ENCODE measurements around the gene P4HB.

P4HB gene

DNA sequence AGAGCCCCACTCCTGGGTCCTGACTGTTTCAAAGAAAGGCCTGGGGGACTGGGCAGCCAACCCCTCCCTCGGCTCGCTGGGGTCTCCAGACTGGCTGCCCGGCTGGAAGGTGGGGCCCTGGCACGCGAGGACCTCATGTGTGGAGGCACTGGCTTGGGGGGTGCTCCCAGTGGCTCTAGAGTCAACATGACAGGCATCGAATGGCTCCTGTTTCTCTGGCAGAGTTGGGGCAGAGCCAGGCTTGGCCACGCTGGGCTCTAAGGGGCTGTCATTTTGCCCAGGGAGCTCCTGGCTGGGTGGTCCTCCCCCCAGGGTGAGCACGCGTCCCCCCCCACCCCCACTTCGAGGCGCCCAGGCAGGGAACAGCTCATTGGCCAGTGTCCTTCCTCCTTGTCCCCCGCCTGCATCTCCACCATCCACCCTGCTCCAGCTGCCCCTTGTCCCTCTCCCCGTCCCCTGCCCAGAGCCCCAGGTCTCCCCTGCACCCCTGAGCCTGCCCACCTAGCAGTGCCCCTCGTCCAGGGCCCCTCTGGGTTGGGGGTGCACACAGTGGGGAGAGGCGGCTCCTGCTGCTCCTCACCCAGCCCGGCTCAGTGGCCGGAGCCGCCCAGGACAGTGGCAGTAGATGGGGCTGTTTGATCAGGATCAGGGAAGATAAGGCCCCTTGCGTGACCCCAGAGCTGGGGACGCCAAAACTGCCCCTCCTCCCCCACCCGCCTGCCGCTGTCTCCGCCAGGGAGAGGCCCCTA, 53.7 kb downstream of the P4HB start:
- no peak for DNase-seq (ENCODE audit: low spot score)
- no peak overlapping the region for H3K27ac ChIP-seq
- TF ChIP-seq, protein P1, sequence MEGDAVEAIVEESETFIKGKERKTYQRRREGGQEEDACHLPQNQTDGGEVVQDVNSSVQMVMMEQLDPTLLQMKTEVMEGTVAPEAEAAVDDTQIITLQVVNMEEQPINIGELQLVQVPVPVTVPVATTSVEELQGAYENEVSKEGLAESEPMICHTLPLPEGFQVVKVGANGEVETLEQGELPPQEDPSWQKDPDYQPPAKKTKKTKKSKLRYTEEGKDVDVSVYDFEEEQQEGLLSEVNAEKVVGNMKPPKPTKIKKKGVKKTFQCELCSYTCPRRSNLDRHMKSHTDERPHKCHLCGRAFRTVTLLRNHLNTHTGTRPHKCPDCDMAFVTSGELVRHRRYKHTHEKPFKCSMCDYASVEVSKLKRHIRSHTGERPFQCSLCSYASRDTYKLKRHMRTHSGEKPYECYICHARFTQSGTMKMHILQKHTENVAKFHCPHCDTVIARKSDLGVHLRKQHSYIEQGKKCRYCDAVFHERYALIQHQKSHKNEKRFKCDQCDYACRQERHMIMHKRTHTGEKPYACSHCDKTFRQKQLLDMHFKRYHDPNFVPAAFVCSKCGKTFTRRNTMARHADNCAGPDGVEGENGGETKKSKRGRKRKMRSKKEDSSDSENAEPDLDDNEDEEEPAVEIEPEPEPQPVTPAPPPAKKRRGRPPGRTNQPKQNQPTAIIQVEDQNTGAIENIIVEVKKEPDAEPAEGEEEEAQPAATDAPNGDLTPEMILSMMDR (IDR thresholded peaks at IDR 0.05) = no peak

DNA sequence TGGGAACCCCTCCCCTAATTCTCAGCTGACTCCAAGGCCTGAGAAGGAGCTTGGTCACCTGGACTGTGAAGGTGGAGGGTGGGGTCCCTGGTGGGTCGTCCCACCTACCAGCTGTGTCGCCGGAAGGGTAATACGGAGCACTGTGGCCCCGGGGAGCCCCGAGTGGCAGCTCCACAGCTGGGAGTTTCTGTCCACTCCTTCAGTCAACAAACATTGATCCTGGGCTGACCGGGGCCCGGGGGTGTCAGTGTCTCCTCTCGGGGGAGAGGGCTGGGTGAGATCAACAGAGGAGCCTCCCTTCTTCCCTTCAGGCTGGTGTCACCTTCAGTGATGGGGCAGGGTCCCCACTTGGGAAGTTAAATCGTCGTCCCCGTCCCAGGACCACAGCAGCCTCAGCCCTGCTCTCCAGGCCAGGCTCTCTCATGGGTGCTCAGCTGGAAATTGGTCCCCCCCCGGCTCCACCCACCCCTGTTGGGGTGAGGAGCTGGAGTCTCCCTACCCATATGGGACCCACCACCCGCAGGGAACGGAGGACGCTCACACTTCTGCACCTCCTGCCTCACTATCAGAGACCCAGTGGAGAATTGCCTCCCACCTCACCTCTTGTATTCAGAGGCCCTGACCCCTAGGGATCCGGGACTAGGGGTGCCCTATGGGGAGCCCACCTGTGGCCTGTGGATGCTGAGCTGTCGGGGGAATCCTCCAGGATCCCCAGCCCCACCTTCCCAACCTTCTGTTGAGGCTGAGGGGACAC, 54.5 kb downstream of the P4HB start:
- DNase-seq (ENCODE audit: low spot score) = no peak
- TF ChIP-seq, protein P1 (IDR thresholded peaks at IDR 0.05) = no peak
- no peak overlapping the region for H3K4me3 ChIP-seq
- H3K27ac ChIP-seq = no peak overlapping the region

More for the DNA sequence above, 53.7 kb downstream of the P4HB start:
- no peak overlapping the region for H3K4me3 ChIP-seq

DNA sequence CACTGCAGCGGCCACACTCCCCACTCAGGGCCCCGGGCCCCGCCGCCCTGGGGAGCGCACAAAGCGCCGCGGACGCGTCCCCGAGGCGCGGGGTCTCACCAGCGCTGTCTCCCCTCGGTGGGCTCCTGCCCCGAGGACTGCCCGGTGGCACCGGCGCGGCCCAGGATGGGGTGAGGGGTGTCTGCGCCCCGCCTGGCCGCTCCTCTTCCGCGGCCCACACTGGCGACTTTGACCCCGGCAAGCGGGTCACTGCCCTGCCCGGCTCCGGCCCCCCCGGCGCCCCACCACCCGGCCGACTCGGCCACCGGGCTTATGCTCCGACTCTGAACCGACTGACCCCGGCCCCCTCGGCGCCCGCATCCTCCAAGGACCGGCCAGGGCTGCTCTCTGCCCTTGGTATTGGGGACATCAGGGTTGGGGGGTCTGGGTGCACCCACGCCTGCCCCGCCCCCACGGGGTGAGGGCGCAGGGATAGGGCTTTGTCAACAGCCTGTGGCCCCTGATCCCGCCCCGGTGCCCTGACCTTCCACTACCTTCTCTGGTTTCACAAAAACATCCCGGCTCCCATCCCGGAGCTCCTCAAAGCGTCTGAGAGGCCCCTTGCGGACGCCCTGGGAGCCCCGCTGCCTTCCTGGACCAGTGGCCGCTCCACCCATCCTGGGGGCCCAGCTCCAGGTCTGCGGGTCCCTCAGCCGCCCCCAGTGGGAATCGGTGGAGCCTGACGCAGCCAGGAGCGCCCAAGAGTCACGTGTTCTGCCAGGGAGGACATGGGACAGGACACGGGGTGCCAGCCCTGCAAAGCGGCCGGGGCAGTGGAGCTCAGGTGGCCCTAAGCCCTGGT, 55.6 kb downstream of the P4HB start:
- Histone ChIP-seq H3K4me3 (peak overlapping the region; percentile 57), H3K27ac (no peak overlapping the region)
- no peak for DNase-seq (ENCODE audit: low spot score)
- TF ChIP-seq, protein P1 (IDR thresholded peaks at IDR 0.05) = no peak

DNA sequence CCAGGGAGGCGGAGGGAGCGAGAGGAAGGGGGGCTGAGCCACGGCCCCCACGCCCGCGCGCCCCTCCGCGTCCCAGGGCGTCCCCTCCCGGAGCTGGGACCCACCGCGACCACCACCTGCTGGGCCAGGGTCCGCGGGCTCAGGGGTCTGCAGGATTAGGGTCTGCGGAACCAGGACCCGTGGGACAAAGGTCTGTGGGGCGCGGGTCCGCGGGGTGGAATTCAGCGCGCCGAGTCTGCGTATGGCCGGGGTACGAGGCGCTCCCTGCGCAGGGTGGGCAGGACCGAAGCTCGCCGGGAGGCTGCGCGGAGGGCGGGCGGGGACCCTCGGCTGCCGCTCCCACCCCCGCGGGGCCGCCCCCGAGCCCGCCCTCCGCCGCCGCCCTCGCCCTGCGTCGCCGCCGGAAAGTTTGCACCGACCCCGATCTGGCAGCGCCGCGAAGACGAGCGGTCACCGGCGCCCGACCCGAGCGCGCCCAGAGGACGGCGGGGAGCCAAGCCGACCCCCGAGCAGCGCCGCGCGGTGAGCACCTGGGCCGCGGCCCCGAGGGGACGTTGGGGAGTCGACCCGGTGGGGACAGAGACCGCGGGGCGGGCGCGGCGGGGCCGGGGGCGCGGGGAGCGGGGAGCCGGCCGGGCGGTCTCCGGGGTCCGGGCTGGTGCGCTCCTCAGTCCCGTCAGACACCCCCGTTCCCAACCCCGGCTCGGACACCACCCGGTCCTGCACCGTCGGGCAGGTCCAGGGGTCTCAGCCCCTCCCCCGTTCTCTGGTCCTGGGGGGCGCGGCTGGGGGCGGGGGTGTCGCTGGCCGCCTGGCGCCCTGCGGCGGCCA, 56.4 kb downstream of the P4HB start, which contains the start of gene GCGR:
Gene GCGR, plus strand, starts transcription at position 423 of the 831 bp plus-strand sequence. CDS start 4,869 bp downstream, outside the sequence.
- DNase-seq (ENCODE audit: low spot score) = no peak
- H3K4me3 ChIP-seq = peak within 1 kb of the TSS; percentile 57
- no peak within 1 kb of the TSS for H3K27ac ChIP-seq
- TF ChIP-seq, protein P1 (IDR thresholded peaks at IDR 0.05) = no peak

DNA sequence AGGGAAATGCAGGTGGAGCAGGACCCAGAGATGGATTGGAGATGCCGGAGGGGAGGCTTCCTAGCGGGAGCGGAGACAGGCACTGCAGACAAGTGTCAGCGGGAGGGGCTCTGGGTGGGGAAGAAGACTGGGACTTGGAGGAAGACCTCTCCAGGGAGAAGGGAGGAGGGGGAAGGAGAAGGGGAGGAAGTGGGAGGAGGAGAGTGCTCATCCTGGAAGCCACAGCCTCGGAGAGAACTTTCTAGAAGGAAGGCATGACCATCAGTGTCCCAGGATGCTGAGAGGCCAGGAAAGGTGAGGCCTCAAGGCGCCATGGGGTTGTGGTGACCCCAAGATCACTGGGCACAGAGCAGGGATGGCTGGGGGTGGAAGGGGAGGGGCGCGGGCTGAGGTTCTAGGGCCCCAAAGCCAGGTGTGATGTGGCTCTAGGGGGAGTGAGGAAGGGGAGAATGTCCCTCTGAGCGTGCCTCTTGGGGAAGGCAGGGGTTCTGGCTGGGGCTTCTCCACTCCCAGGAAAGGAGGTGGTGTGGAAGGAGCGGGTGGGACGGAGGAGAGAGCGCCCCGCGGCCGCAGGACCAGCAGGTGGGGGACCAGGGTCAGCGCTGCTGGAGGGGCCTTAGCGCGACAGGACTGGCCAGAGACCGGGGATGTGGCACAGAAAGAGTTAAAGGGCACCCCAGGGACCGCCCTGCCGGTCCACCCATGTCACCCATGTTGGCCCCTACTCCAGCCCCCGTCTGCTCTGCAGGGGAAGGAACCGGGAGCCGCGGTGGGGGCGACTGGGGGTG, 57.3 kb downstream of the P4HB start:
- no peak overlapping the region for H3K27ac ChIP-seq
- no peak for DNase-seq (ENCODE audit: low spot score)
- H3K4me3 ChIP-seq = no peak overlapping the region
- TF ChIP-seq, protein P1 (IDR thresholded peaks at IDR 0.05) = no peak
